SK-N-SH (cell line): Measurements from ENCODE around the gene GIT2. TPM values are rescaled to one million over a fixed set of nuclear protein-coding genes. Genes with fewer than 3 reads are reported as not detected.

Source experiments
- CTCF ChIA-PET: fragments of 300-600, 350-600 bp; formaldehyde crosslinking; extraction: SDS; loops from one replicate; lab custom pipeline; 2021; lab: Yijun Ruan, JAX
- POLR2A ChIA-PET: fragments of 350-600 bp; sonication (Branson Sonifier 250); formaldehyde crosslinking; extraction: SDS; loops from one replicate; lab custom pipeline; 2020; ENCODE audit warnings: antibody characterized with exemption, inconsistent platforms; lab: Yijun Ruan, JAX
- DNase-seq: peaks from one replicate; pipeline ENCODE4 v3.0.0; 2012
- H2AFZ ChIP-seq: fragments of 200-600 bp; sonication (generic); 2 replicates; pipeline ENCODE4 v1.8.1; 2016; ENCODE audit warnings: antibody characterized with exemption, mild to moderate bottlenecking, low read depth
- H3F3A ChIP-seq: fragments of 200-600 bp; sonication (generic); replicated peaks from 2 replicates; pipeline ENCODE3; 2016; ENCODE audit warnings: antibody characterized with exemption, mild to moderate bottlenecking; ENCODE audit not compliant: insufficient read depth
- H3K27ac ChIP-seq, 2 experiments: fragments of 200-500 bp in 1 of 2; fragments of 200-600 bp in 1 of 2; sonication (Bioruptor generic) in 1 of 2; sonication (generic), shearing (Covaris generic) in 1 of 2; 2 replicates each; pipeline versions ENCODE4 v1.5.1 to v1.6.1; 2014 to 2016; ENCODE audit warnings: low read depth in 2 of 2, inconsistent platforms in 1 of 2, low read length in 1 of 2, mild to moderate bottlenecking in 1 of 2, mixed read lengths in 1 of 2
- H3K27me3 ChIP-seq: fragments of 200-600 bp; sonication (generic), shearing (Covaris generic); 2 replicates; pipeline ENCODE4 v1.6.1; 2016; ENCODE audit warnings: mixed run types; ENCODE audit not compliant: insufficient read depth
- H3K36me3 ChIP-seq, 2 experiments: fragments of 200-500 bp in 1 of 2; fragments of 200-600 bp in 1 of 2; sonication (Bioruptor generic) in 1 of 2; sonication (generic) in 1 of 2; replicated peaks in 1 of 2; 2 replicates each; pipeline versions ENCODE3 to v1.5.1; 2014 to 2016; ENCODE audit warnings: low read length in 1 of 2, mild to moderate bottlenecking in 1 of 2; ENCODE audit not compliant: insufficient read depth in 2 of 2, control insufficient read depth in 1 of 2
- H3K4me1 ChIP-seq, 2 experiments: fragments of 200-500 bp in 1 of 2; fragments of 200-600 bp in 1 of 2; sonication (Bioruptor generic) in 1 of 2; sonication (generic), shearing (Covaris generic) in 1 of 2; 2 replicates each; pipeline versions ENCODE4 v1.5.1 to v1.6.1; 2014 to 2016; ENCODE audit warnings: low read depth in 1 of 2, low read length in 1 of 2, mixed run types in 1 of 2; ENCODE audit not compliant: insufficient read depth in 2 of 2, control insufficient read depth in 1 of 2
- H3K4me2 ChIP-seq: fragments of 200-600 bp; sonication (generic), shearing (Covaris generic); 2 replicates; pipeline ENCODE4 v1.6.1; 2017; ENCODE audit warnings: mixed run types
- H3K4me3 ChIP-seq, 2 experiments: fragments of 200-500 bp in 1 of 2; fragments of 200-600 bp in 1 of 2; sonication (Bioruptor generic) in 1 of 2; sonication (generic), shearing (Covaris generic) in 1 of 2; 2 replicates each; pipeline versions ENCODE4 v1.5.1 to v1.8.1; 2014 to 2016; ENCODE audit warnings: low read depth in 2 of 2, inconsistent platforms in 1 of 2, low read length in 1 of 2, mild to moderate bottlenecking in 1 of 2, mixed read lengths in 1 of 2, moderate library complexity in 1 of 2
- H3K79me2 ChIP-seq: fragments of 200-600 bp; sonication (generic); 2 replicates; pipeline ENCODE4 v1.8.1; 2017; ENCODE audit warnings: mild to moderate bottlenecking; ENCODE audit not compliant: insufficient read depth
- H3K9ac ChIP-seq: fragments of 200-600 bp; sonication (generic); 2 replicates; pipeline ENCODE4 v1.6.1; 2017; ENCODE audit warnings: mixed run types
- H3K9me2 ChIP-seq: fragments of 200-600 bp; sonication (generic); 2 replicates; pipeline ENCODE4 v1.6.1; 2017; ENCODE audit warnings: mixed run types
- H3K9me3 ChIP-seq: fragments of 200-600 bp; sonication (generic); 2 replicates; pipeline ENCODE4 v1.6.1; 2017; ENCODE audit warnings: mixed run types, mild to moderate bottlenecking, moderate library complexity
- H4K20me1 ChIP-seq: fragments of 200-600 bp; sonication (generic); 2 replicates; pipeline ENCODE4 v1.6.1; 2017; ENCODE audit warnings: mild to moderate bottlenecking, mixed run types; ENCODE audit not compliant: insufficient read depth
- EZH2phosphoT487 ChIP-seq: fragments of 200-600 bp; sonication (generic); IDR thresholded peaks from 2 replicates; pipeline ENCODE4 v1.6.1; 2017; ENCODE audit warnings: low read depth, mixed run types, mild to moderate bottlenecking, antibody characterized with exemption, moderate library complexity, borderline replicate concordance
- FOSL2 ChIP-seq: IDR thresholded peaks from 2 replicates; pipeline ENCODE4 v1.4.0; 2012; ENCODE audit warnings: low read depth, mild to moderate bottlenecking, moderate library complexity, borderline replicate concordance
- FOXJ3 ChIP-seq: sonication (generic); formaldehyde crosslinking; IDR thresholded peaks from 2 replicates; pipeline ENCODE4 v1.5.1; 2020; ENCODE audit warnings: mild to moderate bottlenecking, missing genetic modification reagents
- GABPA ChIP-seq: IDR thresholded peaks from 2 replicates; pipeline ENCODE4 v1.4.0; 2012; ENCODE audit warnings: low read depth, mild to moderate bottlenecking
- JUND ChIP-seq: IDR thresholded peaks from 2 replicates; pipeline ENCODE4 v1.4.0; 2012
- MAX ChIP-seq: IDR thresholded peaks from 2 replicates; pipeline ENCODE4 v1.4.0; 2012; ENCODE audit warnings: low read depth
- MEF2A ChIP-seq: IDR thresholded peaks from 2 replicates; pipeline ENCODE4 v1.4.0; 2012; ENCODE audit warnings: low read depth, borderline replicate concordance
- MXI1 ChIP-seq: IDR thresholded peaks from 2 replicates; pipeline ENCODE4 v1.6.1; 2012; ENCODE audit warnings: mild to moderate bottlenecking, low read depth, low read length, improper control_type of control experiment
- NFIC ChIP-seq: IDR thresholded peaks from 2 replicates; pipeline ENCODE4 v1.4.0; 2012; ENCODE audit warnings: borderline replicate concordance
- NRF1 ChIP-seq: IDR thresholded peaks from 2 replicates; pipeline ENCODE4 v1.6.1; 2012; ENCODE audit warnings: low read depth, mild to moderate bottlenecking, low read length
- PBX3 ChIP-seq: IDR thresholded peaks from 2 replicates; pipeline ENCODE4; 2012
- POLR2AphosphoS5 ChIP-seq: IDR thresholded peaks from 2 replicates; pipeline ENCODE4 v1.6.1; 2012; ENCODE audit warnings: low read depth, low read length
- RAD21 ChIP-seq: IDR thresholded peaks from 2 replicates; pipeline ENCODE4 v1.6.1; 2012; ENCODE audit warnings: mild to moderate bottlenecking, low read length
- RCOR1 ChIP-seq: fragments of 150-350 bp; IDR thresholded peaks from 2 replicates; pipeline ENCODE4 v1.6.1; 2017; ENCODE audit warnings: antibody characterized with exemption, low read length
- RFX5 ChIP-seq: IDR thresholded peaks from 2 replicates; pipeline ENCODE4 v1.6.1; 2012; ENCODE audit warnings: mild to moderate bottlenecking, improper control_type of control experiment, low read length
- TAF1 ChIP-seq: IDR thresholded peaks from 2 replicates; pipeline ENCODE4 v1.6.1; 2012; ENCODE audit warnings: low read depth, mild to moderate bottlenecking, low read length, moderate library complexity, borderline replicate concordance
- TCF12 ChIP-seq: IDR thresholded peaks from 2 replicates; pipeline ENCODE4 v1.4.0; 2012
- TEAD4 ChIP-seq: IDR thresholded peaks from 2 replicates; pipeline ENCODE4 v1.4.0; 2012; ENCODE audit warnings: mild to moderate bottlenecking, borderline replicate concordance; ENCODE audit not compliant: insufficient read depth
- USF1 ChIP-seq: IDR thresholded peaks from 2 replicates; pipeline ENCODE4 v1.4.0; 2012; ENCODE audit warnings: low read depth, borderline replicate concordance
- USF2 ChIP-seq: fragments of 150-350 bp; IDR thresholded peaks from 2 replicates; pipeline ENCODE4 v1.6.1; 2017; ENCODE audit warnings: antibody characterized with exemption, low read length, low read depth, borderline replicate concordance
- YY1 ChIP-seq: IDR thresholded peaks from 2 replicates; pipeline ENCODE4 v1.4.0; 2012; ENCODE audit warnings: low read depth, mild to moderate bottlenecking
- ZBTB33 ChIP-seq: IDR thresholded peaks from 2 replicates; pipeline ENCODE4 v1.4.0; 2012; ENCODE audit warnings: low read depth, borderline replicate concordance
- WGBS: methylation state at CpG from one replicate; pipeline ENCODE4 v1.1.6; 2017; ENCODE audit warnings: low lambda C conversion rate; 5-methylcytosine and 5-hydroxymethylcytosine counted together
- polyA plus RNA-seq, 3 experiments: library from polyadenylated mRNA; depleted of rRNA; stranded (reverse); fragments of >200 nt; gene quantifications; 2 replicates each; pipeline ENCODE4 v1.2.3, GENCODE V29; 2012

The GIT2 gene
- polyA plus RNA-seq, 1 of the 3 experiments (the other 2 are of a cell fraction) = 21.2 TPM

GRCh38 chr12:109951751-109952150 is 44.4 kb downstream of the GIT2 start (continued):
- TF ChIP-seq ZBTB33 (peak; percentile 59; the same call in 1 of the 2 replicates), JUND (peak; percentile 67), PBX3 (peak; percentile 62), RCOR1 (no peak), GABPA (no peak), MAX (peak; percentile 36; the same call in 1 of the 2 replicates)

- POLR2A ChIA-PET = no interaction called here
- CTCF ChIA-PET = interaction anchor here (0.8 kb wide), 2 partner anchors 23 to 25 kb away, joined by 3 read pairs; no protein-coding TSS in a partner anchor
- peaks cover 10 to 60% of the 10 kb centered on the region in 2 experiments for H3K4me1 ChIP-seq
- no peak for TF ChIP-seq USF2
- no peak for TF ChIP-seq TAF1
- TF ChIP-seq NFIC = peak; percentile 69; the same call in 1 of the 2 replicates
- TF ChIP-seq RAD21 = no peak
- no peak for TF ChIP-seq USF1
- TF ChIP-seq YY1 = 0 out of 2 replicates have a peak, but pooled peaks have one; percentile 43
- no peak for TF ChIP-seq GABPA
- TF ChIP-seq ZBTB33 = no peak
- no peak for TF ChIP-seq MXI1
- TF ChIP-seq MEF2A = peak; percentile 98
- TF ChIP-seq POLR2AphosphoS5 = peak; percentile 48; the same call in 1 of the 2 replicates
- TF ChIP-seq TCF12 = peak; percentile 85
- TF ChIP-seq MAX = no peak
- no peak for TF ChIP-seq EZH2phosphoT487
- TF ChIP-seq FOXJ3 (CRISPR knock-in tag) = no peak
- peak; percentile 74; the same call in 1 of the 2 replicates for TF ChIP-seq TEAD4
- no peak for TF ChIP-seq NRF1
- peak; percentile 95 for TF ChIP-seq FOSL2
- no peak for TF ChIP-seq RFX5
Measured at GRCh38 chr12:109951136-109951535, 45.0 kb downstream of the GIT2 start.

More at GRCh38 chr12:109951136-109951535, 45.0 kb downstream of the GIT2 start:
- H3K4me2 ChIP-seq = peak overlapping the region; percentile 60
- H4K20me1 ChIP-seq = peaks cover 3% of the 10 kb centered on the region; the same call in 1 of the 2 replicates
- no peak for DNase-seq
- no peaks in the 10 kb centered on the region for H3K79me2 ChIP-seq
- H3K4me3 ChIP-seq = 0 out of 4 replicates have a peak overlapping the region, but pooled peaks of 1 of the 2 experiments have one; percentile 20
- H3K36me3 ChIP-seq = peaks cover 36 to 60% of the 10 kb centered on the region in 2 experiments
- peak overlapping the region; percentile 76 to 92; a peak in 3 of 4 replicates for H3K27ac ChIP-seq
- no peaks in the 10 kb centered on the region for H3K9me3 ChIP-seq
- H3F3A ChIP-seq = peaks cover 52% of the 10 kb centered on the region
- whole genome bisulfite sequencing = 25% methylated on average over 5 of the region's 5 CpGs
- H3K9ac ChIP-seq = peak overlapping the region; percentile 53
- no peaks in the 10 kb centered on the region for H3K9me2 ChIP-seq
- H2AFZ ChIP-seq = no peak overlapping the region
- H3K27me3 ChIP-seq = no peaks in the 10 kb centered on the region
